VCaP (cell line): Measurements from ENCODE around the gene KCNG4.
A peak's percentile ranks its signal among the peaks of the same experiment; 100 is the strongest.

ENCODE experiments used
- H3K27ac ChIP-seq: fragments of 450-650 bp; 2 replicates; pipeline ENCODE4 v1.5.1; 2017
- CTCF ChIP-seq: fragments of 450-650 bp; conservative IDR thresholded peaks from 2 replicates; pipeline ENCODE4 v1.5.1; 2017; ENCODE audit warnings: mild to moderate bottlenecking, moderate library complexity

Gene KCNG4

GRCh38 chr16:84281074-84281473, 41.3 kb upstream of the KCNG4 start:
- TF ChIP-seq CTCF, result no peak
- H3K27ac ChIP-seq, result no peak overlapping the region

- no peak for TF ChIP-seq CTCF
- H3K27ac ChIP-seq, result no peak overlapping the region
These were observed 40.1 kb upstream of the KCNG4 start for GRCh38 chr16:84279881-84280280.

- TF ChIP-seq CTCF, result no peak
- no peak overlapping the region for H3K27ac ChIP-seq
These were observed 39.2 kb upstream of the KCNG4 start for GRCh38 chr16:84278968-84279367.

GRCh38 chr16:84278333-84278732, 38.5 kb upstream of the KCNG4 start:
- no peak for TF ChIP-seq CTCF

GRCh38 chr16:84277244-84277823, 37.5 kb upstream of the KCNG4 start:
- peak; percentile 81 for TF ChIP-seq CTCF
- no peak overlapping the region for H3K27ac ChIP-seq

More at GRCh38 chr16:84278333-84278732, 38.5 kb upstream of the KCNG4 start:
- H3K27ac ChIP-seq, result no peak overlapping the region

- TF ChIP-seq CTCF, result no peak
- H3K27ac ChIP-seq, result no peak overlapping the region
These were observed 35.9 kb upstream of the KCNG4 start for GRCh38 chr16:84275585-84276151.

- TF ChIP-seq CTCF, result no peak
These were observed 34.7 kb upstream of the KCNG4 start for GRCh38 chr16:84274515-84274914.

More at GRCh38 chr16:84274515-84274914, 34.7 kb upstream of the KCNG4 start:
- H3K27ac ChIP-seq, result no peak overlapping the region
